Endothelial cell of umbilical vein (primary cell): ENCODE data around the gene TSPOAP1.

Experiments used
- CTCF ChIP-seq, 2 donors: IDR thresholded peaks; 1 replicate in 1 of 2; 2 replicates in 1 of 2; pipeline ENCODE4 v1.5.1; 2011; ENCODE audit warnings: low read length in 2 of 2, mild to moderate bottlenecking in 2 of 2, moderate library complexity in 2 of 2, control low read depth in 1 of 2, inconsistent platforms in 1 of 2, low read depth in 1 of 2; ENCODE audit not compliant: insufficient read depth in 1 of 2; ENCODE audit errors: extremely low read depth in 1 of 2
- POLR2A ChIP-seq: IDR thresholded peaks from 2 replicates; pipeline ENCODE4 v1.6.1; 2012; ENCODE audit warnings: low read depth, mild to moderate bottlenecking, control low read depth, low read length
- POLR2AphosphoS5 ChIP-seq: IDR thresholded peaks from 2 replicates; pipeline ENCODE4 v1.6.1; 2012; ENCODE audit warnings: low read depth, mild to moderate bottlenecking, control low read depth, low read length, moderate library complexity; ENCODE audit not compliant: insufficient read depth

GRCh38 chr17:58316260-58316960 is 12.2 kb downstream of the TSPOAP1 start:
- TF ChIP-seq CTCF (IDR thresholded peaks at IDR 0.05; ENCODE audit: extremely low read depth in 1 of 2, insufficient read depth in 1 of 2, low read depth in 1 of 2, low read length in 2 of 2) (no peak), POLR2A (no peak), POLR2AphosphoS5 (no peak)
